ENCODE results near the gene KHNYN.

KHNYN gene

DNA sequence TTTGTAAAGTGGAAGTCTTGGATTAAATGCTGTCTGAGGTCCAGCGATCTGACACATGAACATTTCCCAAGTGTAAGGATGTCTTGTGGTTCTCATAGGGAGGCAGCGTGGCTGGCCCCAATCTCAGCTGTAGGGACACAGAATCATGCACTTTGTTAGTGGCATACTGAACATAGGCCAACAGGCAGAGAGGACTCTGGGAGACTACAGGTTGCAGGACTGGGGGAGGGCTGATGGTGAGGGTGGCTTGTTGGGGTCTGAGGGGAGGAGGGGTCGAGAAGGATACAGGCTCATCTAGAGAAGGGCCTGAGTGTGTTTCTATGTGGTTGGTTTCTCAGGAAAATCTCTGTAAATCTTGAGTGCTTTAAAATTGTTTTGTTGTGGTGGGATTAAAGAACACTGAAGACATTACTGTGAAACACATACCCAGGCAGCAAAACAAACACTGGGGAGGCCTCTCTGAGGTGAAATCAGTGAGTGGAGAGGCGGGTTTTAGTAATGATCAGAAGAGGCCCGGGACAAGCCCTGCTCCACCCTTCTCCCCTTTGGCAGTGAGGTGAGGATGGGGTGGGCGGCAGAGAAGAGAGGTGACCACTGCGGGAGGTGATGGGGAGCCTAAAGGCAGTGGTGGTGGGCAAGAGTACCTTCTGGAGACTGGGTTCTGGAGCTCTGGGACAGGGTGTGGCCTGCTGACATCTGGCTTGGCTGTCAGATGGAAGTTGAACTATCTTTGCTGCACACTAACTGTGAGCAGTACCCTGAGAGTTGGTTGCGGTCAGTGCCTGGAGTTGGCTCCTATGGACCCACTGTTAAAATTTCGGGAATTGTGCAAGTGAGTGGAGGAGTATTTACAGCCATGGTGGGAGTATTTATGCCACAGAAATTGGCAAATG, 27.7 kb upstream of the KHNYN start:
- H3K4me3 ChIP-seq (replicated peaks; ENCODE audit: low read depth, low read length), result peak overlapping the region; percentile 7
- TF ChIP-seq, protein P1, sequence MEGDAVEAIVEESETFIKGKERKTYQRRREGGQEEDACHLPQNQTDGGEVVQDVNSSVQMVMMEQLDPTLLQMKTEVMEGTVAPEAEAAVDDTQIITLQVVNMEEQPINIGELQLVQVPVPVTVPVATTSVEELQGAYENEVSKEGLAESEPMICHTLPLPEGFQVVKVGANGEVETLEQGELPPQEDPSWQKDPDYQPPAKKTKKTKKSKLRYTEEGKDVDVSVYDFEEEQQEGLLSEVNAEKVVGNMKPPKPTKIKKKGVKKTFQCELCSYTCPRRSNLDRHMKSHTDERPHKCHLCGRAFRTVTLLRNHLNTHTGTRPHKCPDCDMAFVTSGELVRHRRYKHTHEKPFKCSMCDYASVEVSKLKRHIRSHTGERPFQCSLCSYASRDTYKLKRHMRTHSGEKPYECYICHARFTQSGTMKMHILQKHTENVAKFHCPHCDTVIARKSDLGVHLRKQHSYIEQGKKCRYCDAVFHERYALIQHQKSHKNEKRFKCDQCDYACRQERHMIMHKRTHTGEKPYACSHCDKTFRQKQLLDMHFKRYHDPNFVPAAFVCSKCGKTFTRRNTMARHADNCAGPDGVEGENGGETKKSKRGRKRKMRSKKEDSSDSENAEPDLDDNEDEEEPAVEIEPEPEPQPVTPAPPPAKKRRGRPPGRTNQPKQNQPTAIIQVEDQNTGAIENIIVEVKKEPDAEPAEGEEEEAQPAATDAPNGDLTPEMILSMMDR (IDR thresholded peaks at IDR 0.05; ENCODE audit: low read length, missing control alignments), result no peak
- no peak for DNase-seq (ENCODE audit: low read depth)

DNA sequence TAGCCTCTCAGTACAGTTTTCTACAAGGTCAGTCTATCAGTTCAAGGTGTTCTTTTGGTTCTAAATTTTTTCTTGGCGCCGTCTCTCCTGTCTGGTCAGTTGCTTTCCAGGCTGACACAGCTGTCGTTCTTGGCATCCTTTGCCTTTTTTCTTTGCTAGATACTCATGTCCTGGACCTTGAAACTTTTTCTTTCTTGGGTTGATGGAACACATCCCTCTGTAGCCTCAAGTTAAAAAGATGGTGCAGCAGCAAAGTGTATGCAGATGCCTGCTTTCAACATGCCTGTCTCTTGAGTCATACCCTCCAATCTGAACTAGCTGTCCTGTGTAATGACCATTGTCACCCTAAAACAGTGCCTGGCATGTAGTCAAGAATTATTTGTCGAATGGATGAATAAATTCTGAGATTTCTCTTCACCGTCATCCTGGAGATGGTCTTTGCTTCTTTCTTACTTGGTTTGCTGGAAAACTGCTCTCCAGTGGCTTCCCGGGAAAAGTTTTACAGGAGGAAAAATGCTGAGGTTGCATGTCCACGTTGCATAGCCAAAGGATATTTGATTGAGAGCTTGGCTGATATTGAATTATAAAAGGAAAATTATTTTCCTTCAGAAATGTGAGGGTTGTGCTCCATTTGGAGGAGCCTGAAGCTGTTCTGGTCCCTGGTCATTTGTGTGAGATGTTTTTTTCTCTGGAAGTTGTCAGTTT, 26.3 kb upstream of the KHNYN start:
- TF ChIP-seq, protein P1 (IDR thresholded peaks at IDR 0.05; ENCODE audit: low read length, missing control alignments), result no peak
- no peak overlapping the region for H3K4me3 ChIP-seq (replicated peaks; ENCODE audit: low read depth, low read length)
- DNase-seq (ENCODE audit: low read depth), result peak; percentile 56

DNA sequence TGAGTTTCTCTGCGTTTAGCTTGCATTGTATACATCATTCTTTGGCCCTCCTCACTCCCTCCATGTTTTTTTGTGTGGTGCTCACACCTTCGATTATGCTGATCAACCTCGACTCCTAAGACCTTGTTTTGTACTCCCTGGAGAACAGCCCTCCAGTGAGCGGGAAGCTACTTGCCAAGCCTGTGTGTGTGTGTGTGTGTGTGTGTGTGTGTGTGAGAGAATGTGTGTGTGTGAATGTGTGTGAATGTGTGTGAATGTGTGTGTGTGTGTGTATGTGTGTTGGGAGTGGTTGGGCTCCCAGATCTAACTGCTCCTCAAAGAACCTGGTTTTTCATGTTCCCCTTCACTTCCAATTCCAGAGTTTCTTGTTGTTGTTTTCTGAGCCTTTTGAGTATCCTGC, 24.9 kb upstream of the KHNYN start:
- DNase-seq (ENCODE audit: low read depth), result no peak
- H3K4me3 ChIP-seq (replicated peaks; ENCODE audit: low read depth, low read length), result no peak overlapping the region
- TF ChIP-seq, protein P1 (IDR thresholded peaks at IDR 0.05; ENCODE audit: low read length, missing control alignments), result no peak

- H3K4me3 ChIP-seq (replicated peaks; ENCODE audit: low read depth, low read length), result no peak overlapping the region
- TF ChIP-seq, protein P1 (IDR thresholded peaks at IDR 0.05; ENCODE audit: low read length, missing control alignments), result no peak
- no peak for DNase-seq (ENCODE audit: low read depth)
Observed at GRCh38 chr14:24406416-24406815, 23.3 kb upstream of the KHNYN start.

- H3K4me3 ChIP-seq (replicated peaks; ENCODE audit: low read depth, low read length), result no peak overlapping the region
- TF ChIP-seq, protein P1 (IDR thresholded peaks at IDR 0.05; ENCODE audit: low read length, missing control alignments), result no peak
- DNase-seq (ENCODE audit: low read depth), result no peak
Observed at GRCh38 chr14:24407608-24408325, 22.0 kb upstream of the KHNYN start.

DNA sequence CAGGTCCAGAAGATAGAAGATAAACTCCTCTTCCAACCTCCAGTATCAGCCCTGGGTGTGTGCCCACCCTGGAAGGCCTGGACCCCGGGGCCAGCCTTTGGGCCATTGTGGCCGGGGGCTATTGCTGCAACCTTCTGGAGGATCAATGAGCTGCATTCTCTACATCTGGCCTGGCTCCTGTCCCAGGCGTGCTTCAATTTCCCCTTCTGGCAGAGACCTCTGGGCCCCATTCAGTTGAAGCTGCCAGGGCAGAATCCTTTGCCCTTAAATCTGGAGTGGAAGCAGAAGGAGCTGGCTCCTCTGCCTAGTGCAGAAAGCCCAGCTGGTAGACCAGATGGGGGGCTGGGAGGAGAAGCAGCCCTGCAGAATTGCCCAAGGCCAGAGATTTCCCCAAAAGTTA, 21.0 kb upstream of the KHNYN start:
- TF ChIP-seq, protein P1 (IDR thresholded peaks at IDR 0.05; ENCODE audit: low read length, missing control alignments), result no peak
- no peak overlapping the region for H3K4me3 ChIP-seq (replicated peaks; ENCODE audit: low read depth, low read length)
- DNase-seq (ENCODE audit: low read depth), result no peak
